TTC549 (cell line): Measurements from ENCODE around the gene GALNT15.

Experiments used
- FAIRE-seq: peaks from 2 replicates; lab custom pipeline; 2012; peaks lifted over from hg19 to GRCh38; lab: Jason Lieb, UNC

GALNT15 gene

GRCh38 chr3:16252988-16253387, 78.5 kb downstream of the GALNT15 start:
- no peak for FAIRE-seq

DNA sequence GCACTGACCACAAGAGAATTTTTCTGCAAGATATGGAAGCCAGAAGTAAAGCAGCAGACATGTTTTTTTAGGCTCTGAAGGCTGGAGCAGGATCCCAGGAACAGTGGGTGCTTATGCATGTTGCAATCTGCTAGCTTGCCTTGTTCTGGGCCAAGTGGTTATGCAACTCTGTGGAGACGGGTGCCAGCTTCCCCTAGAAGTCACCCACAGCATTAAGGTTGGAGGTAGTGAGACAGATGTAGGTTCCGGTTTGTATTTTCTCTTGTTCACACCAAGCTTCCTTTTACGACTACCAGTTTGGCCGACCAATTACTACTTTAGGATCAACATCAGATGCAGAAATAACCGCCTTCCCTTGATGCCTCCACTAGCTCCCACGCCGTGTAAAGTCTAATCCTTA, 79.1 kb downstream of the GALNT15 start:
- no peak for FAIRE-seq

- FAIRE-seq, result no peak
Measured at GRCh38 chr3:16254916-16255315, 80.4 kb downstream of the GALNT15 start.

DNA sequence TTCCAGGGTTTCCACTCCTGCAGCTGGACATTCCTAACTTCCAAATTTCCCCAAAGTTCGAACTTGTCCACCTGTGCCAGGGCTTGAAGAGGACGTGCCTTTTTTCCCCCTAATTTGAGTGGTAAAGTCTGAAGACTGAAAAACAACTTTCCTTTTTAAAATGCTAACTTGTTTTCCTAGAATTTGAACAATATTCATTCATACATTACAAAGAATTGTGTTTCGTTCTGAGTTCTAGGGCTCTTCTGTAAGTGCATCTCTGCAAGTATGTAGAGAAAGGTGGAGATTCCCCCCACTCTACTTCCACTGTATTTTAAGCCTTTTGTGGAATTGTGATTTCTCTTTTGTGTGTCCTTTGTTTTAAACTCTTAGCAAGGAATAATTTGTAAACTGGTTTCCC, 80.8 kb downstream of the GALNT15 start:
- FAIRE-seq, result no peak

DNA sequence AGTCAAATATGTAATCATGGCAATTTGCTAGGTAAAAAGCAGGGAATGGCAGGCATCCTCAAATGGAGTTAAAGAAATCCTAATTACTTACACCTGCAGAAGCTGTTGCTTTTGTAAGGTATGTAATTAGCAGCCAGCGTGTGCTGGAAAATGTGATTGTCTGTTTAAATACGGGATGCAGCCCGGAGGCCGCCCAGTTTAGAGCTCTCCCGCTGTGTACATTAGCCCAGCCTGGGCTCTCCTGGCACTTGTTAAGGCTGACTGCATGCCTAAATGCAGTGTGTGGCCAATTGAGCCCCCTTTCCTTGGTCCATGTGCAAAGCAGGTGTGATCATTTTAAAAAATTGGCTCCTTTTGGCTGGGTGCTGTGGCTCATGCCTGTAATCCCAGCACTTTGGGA, 81.2 kb downstream of the GALNT15 start:
- no peak for FAIRE-seq

DNA sequence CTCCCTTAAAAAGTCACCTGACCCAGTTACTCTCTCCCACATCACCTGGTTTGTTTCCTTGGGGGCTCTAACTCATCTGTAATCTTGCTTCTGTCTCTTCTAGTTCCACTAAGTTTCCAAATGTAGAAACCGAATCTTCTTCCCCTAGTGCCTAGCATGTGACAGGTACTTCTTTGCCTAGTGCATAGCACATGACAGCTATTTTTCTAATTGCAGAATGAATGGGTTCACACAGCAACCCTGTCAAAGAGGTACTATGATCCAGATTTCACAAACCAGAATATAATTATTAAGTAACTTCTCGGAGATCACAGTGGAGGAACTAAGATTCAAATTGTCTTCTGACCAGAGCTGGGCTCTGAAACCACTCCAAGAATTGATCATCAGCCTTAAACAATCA, 82.8 kb downstream of the GALNT15 start:
- FAIRE-seq, result no peak

DNA sequence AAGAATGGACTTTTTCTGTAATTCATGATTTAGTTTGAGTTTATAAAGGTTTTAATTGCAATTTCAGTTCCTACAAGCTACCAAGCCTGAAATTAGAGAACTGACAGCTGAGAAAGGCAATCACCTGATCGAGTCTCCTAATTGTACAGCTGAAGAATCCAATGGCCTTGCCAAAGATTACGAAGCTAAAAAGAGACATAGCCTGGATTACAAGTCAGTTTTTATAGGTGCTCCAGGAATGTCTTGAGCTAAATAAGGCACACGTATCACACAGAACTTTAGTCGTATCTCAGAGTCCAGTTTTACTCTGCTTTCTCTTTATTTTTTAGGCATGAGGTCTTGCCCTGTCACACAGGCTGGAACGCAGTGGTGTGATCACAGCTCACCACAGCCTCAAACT, 83.7 kb downstream of the GALNT15 start:
- FAIRE-seq, result no peak

DNA sequence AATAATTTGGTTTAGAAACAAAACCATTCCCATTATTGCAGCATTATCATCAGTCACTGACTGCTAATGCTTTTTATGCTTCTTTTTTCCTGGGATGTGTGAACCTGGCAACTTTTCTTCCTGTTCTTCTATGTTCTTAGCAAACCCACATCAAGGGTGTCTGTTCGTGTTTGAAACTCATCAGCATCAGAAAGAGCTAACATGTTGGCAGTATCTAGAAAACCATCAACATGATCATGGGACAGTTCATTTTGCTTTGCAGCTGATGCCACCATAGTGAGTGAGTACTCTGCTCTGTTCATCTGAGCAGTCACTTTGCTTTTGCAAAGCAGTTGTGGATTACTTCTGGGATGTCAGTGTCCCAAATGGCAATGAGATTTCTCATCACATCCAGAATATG, 84.4 kb downstream of the GALNT15 start:
- FAIRE-seq, result no peak

DNA sequence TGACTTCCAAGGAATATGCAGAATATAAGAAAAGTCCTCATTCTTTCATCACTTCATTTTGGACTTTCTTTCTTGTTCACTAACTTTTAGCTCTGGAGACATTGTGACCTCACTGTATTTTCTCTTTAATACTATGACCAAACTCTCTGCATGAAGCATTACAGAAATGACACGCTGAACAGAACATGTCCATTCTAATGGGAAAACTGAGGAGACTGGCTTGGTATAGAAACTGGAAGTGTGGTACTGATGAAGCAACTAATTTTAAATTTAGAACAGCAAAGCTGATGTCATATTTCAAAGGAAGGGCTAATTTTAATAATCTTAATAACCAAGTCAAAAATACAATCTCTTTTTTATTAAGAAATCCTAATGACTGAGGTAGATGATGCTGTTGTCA, 85.6 kb downstream of the GALNT15 start:
- no peak for FAIRE-seq

GRCh38 chr3:16262174-16262573, 87.7 kb downstream of the GALNT15 start:
- no peak for FAIRE-seq

DNA sequence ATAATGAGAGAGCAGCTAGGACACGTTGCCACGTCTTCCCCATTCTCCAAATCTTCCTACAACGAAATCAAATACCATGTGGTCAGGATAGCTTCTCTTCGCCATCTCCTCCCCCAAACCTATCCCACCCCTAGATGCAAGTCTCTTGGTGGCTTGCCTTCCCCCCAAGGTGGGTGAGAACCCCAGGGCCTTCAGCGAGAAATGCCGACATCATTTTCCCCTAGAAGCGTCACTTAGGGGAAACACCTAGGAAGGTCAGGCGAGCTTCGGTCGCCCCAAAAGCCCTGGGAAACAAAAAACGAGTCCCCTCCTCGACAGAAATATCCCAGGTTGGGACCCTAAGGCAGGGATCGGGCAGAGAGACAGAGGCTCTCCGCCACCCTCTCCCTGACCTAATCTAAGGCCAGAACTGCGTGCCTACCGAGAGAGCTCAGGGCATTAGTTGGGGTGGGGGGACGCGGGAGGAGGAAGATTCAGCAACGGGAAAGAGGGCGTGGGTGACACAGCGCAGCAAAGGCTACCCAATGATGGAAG, 89.8 kb downstream of the GALNT15 start:
- no peak for FAIRE-seq

GRCh38 chr3:16264708-16265454, 90.4 kb downstream of the GALNT15 start, which contains the start of the genes DPH3 and OXNAD1:
Gene DPH3, minus strand, starts transcription at chr3:16264943. Its CDS starts 67 bp downstream, at chr3:16264876.
Gene OXNAD1, plus strand, starts transcription at chr3:16265212. Its CDS starts 5,741 bp downstream, at chr3:16270953.
- peak; percentile 94 for FAIRE-seq

DNA sequence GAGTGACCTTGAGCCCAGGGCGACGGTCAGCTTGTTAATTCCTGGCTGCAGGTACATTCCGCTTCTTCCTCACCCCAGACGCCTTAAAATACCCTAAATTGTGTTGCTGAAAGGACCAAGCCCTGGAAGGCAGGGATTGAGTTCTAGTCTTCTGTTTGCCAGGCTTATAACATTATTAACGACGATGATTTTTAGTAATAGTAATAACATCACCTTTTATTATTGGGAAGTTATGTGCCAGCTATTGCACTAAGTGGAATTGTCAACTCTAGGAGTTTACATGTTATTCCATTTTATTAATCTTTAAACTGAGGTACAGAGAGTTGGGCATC, 90.9 kb downstream of the GALNT15 start:
- FAIRE-seq, result no peak

- no peak for FAIRE-seq
Measured at GRCh38 chr3:16266714-16267113, 92.2 kb downstream of the GALNT15 start.

- no peak for FAIRE-seq
Measured at GRCh38 chr3:16270855-16271254, 96.4 kb downstream of the GALNT15 start.

DNA sequence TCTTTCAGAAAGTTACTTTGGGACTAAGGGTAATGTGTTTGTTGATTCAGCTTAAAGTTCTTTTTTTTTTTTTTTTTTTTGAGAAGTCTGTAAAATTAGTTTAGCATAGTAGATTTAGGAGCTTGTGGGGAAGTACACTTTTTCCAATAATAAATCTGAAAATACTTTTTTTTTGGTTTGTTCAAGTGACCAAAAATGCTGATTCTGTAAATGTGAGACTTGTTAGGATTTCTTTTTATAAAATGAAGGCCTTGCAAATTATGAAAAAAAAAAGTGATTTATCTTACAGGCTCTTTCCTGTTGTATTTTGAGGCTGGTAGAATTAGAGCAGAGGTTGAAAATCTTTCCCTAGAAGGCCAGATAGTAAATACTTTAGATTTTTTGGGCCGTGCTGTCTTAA, 98.1 kb downstream of the GALNT15 start:
- no peak for FAIRE-seq

DNA sequence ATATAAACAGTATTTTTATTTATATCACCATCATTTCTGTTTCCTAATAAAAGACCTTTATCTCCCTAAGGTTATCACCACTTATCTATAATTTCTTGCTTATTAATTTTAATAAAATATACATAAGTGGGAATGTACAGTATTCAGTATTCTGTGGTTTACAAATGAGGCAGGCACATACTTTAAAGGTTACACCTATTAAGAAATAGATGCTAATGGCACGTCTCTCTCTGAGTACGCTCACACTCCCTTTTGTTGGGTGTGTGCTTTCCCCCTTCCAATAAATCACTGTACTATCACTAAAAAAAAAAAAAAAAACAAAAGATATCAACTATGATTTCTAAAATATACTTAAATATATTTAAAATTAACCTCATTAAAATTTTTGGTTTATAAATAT, 99.4 kb downstream of the GALNT15 start:
- no peak for FAIRE-seq

- no peak for FAIRE-seq
Measured at GRCh38 chr3:16277471-16277870, 103.0 kb downstream of the GALNT15 start.

DNA sequence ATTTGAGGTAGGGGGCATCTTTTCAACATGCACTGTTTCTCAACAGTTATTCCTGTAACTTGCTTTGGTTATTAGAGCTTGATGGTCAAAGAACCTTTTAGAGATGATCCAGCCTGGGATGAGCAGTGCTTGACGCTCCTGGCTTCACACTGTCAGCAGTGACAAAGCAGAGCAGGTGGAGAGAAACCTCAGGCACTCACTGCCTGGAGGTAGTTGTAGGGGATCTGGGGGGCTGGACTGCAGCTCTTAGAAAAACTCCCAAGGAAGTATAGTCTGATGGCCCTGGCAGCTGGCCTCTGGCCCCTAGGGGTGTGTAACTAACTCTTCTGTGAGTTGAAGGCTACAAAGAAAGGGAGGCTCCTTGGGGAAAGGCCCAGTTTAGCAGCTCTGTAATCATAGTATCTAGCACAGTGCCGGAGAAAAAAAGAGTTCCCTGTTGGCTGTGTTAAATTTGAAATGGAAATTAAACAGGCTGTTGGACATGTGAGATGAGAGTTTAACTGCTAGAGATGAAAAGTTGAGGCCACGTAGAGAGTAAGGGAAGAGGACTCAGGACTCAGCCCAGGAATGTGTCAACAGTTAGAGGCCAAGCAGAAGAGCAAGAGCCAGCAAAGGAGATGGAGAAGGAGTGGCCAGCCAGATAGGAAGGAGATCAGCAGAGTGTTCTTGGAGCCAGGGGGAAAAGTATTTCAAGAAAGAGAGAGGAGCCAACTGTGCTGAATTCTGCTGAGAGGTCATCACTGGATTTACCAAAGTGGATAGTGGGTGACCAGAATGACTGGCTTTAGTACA, 104.7 kb downstream of the GALNT15 start:
- FAIRE-seq, result no peak

GRCh38 chr3:16280671-16281070, 106.2 kb downstream of the GALNT15 start:
- FAIRE-seq, result no peak
